ENCODE data around the gene BPIFA1. TPM values are rescaled to one million over a fixed set of nuclear protein-coding genes. Genes with fewer than 3 reads are reported as not detected.

The BPIFA1 gene
- total and polyA plus RNA-seq, 2 of the 8 experiments (the other 6 are each of a cell fraction or from before 2014, with no cell fraction given) = not detected

DNA sequence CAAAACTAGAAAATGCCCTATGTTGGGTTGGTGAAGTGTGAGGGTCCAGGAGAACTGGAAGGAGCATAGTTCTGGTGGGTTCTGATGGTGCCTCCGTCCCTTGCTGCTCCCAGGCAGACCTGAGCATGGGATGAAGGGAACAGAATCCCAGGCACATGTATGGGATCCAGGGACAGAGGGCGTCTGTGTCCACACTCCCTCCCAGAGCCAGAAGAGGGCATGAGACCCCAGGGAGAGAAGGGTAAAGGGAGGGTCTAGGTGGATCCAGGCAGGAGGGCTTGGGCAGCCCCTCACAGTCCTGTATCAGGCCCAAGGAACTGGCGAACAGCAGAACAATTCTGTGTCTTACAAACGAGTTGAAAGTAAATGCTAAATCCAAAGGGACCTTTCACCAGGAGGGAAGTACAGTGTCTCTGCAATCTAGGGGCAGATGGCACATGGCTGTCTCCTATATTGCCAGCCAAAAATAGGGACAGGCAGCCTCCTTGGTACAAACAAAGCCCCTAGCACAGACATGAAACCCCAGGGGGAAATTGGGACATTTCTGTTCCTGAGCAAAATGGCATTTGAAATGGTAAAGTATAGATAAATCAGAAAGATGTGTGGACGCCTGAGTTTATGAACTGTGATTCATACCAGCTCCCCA, 2.5 kb upstream of the BPIFA1 start:
- Histone ChIP-seq H2BK12ac (ENCODE audit: low read depth, low read length) (no peak overlapping the region), H3K23ac (ENCODE audit: insufficient read length) (no peak overlapping the region), H3K4me2 (ENCODE audit: insufficient read depth in 1 of 2, low read depth in 2 of 2, low read length in 2 of 2) (no peak overlapping the region), H2AFZ (ENCODE audit: low read length) (no peak overlapping the region), H2BK5ac (ENCODE audit: low read depth, low read length) (no peak overlapping the region), H3K36me3 (ENCODE audit: control insufficient read depth in 2 of 4, insufficient read depth in 4 of 4, low read length in 3 of 4) (no peaks in the 10 kb centered on the region), H4K5ac (ENCODE audit: insufficient read length, low read depth, low read length) (no peak overlapping the region), H3K56ac (replicated peaks; ENCODE audit: insufficient read length, low read depth, low read length) (no peak overlapping the region), H4K20me1 (replicated peaks in 1 of 2; ENCODE audit: control insufficient read depth in 1 of 2, insufficient read depth in 2 of 2, low read length in 2 of 2) (no peaks in the 10 kb centered on the region), H3K9ac (replicated peaks in 1 of 4; ENCODE audit: extremely low read depth in 1 of 4, low read depth in 3 of 4, low read length in 3 of 4) (no peak overlapping the region), H3K4ac (replicated peaks; ENCODE audit: insufficient read length, low read depth, low read length) (no peak overlapping the region), H4K91ac (replicated peaks; ENCODE audit: insufficient read length, low read length) (no peak overlapping the region), H3K27me3 (replicated peaks in 1 of 4; ENCODE audit: control insufficient read depth in 3 of 4, extremely low read depth in 1 of 4, insufficient read depth in 3 of 4, low read length in 3 of 4) (no peaks in the 10 kb centered on the region), H3K4me3 (ENCODE audit: extremely low read depth in 1 of 4, insufficient read depth in 2 of 4, low read depth in 3 of 4, low read length in 4 of 4) (no peak overlapping the region), H3K79me1 (ENCODE audit: low read depth, low read length) (no peaks in the 10 kb centered on the region), H3K18ac (ENCODE audit: extremely low read depth, low read length) (no peak overlapping the region), H3K27ac (ENCODE audit: low read depth, low read length) (no peak overlapping the region), H3K9me3 (ENCODE audit: insufficient read depth in 2 of 2, low read depth in 1 of 2, low read length in 1 of 2) (no peaks in the 10 kb centered on the region), H4K8ac (ENCODE audit: extremely low read depth, insufficient read depth, low read length) (no peak overlapping the region), H3K23me2 (ENCODE audit: low read depth, low read length) (no peaks in the 10 kb centered on the region), H2AK5ac (ENCODE audit: low read depth, low read length) (no peak overlapping the region), H2BK20ac (ENCODE audit: low read length) (no peak overlapping the region), H3K4me1 (replicated peaks in 1 of 4; ENCODE audit: control insufficient read depth in 3 of 4, insufficient read depth in 4 of 4, low read length in 3 of 4) (0 out of 7 replicates have a peak, but pooled peaks cover 0 to 3% (median 0%) of the 10 kb centered on the region in 4 experiments), H2BK120ac (replicated peaks; ENCODE audit: low read depth, low read length) (no peak overlapping the region), H3K79me2 (ENCODE audit: control insufficient read depth in 1 of 2, insufficient read depth in 2 of 2, low read length in 2 of 2) (no peaks in the 10 kb centered on the region), H2BK15ac (ENCODE audit: low read length) (0 out of 2 replicates have a peak overlapping the region, but pooled peaks have one; percentile 40), H3K14ac (ENCODE audit: insufficient read length) (no peak overlapping the region)
- DNase-seq (ENCODE audit: low read depth in 1 of 2, low spot score in 2 of 2) (peak; percentile 21 to 54), FAIRE-seq (peak; percentile 88)
- TF ChIP-seq EGR1 (IDR thresholded peaks at IDR 0.05; ENCODE audit: borderline replicate concordance, low read depth, low read length) = no peak
- no peak for TF ChIP-seq YY1 (IDR thresholded peaks at IDR 0.05; ENCODE audit: low read depth, low read length)
- TF ChIP-seq MAX (IDR thresholded peaks at IDR 0.05) = 0 out of 2 replicates have a peak, but pooled peaks have one; percentile 15
- peak; percentile 74 to 87 for TF ChIP-seq RAD21 (IDR thresholded peaks at IDR 0.05 in 1 of 2, conservative IDR thresholded peaks at IDR 0.05 in 1 of 2; ENCODE audit: low read depth in 2 of 2, low read length in 2 of 2)
- TF ChIP-seq TBP (IDR thresholded peaks at IDR 0.05; ENCODE audit: low read depth, low read length) = peak; percentile 26; the same call in 1 of the 2 replicates
- TF ChIP-seq CBX5 (IDR thresholded peaks at IDR 0.05; ENCODE audit: low read depth, low read length) = no peak
- TF ChIP-seq EZH2 (IDR thresholded peaks at IDR 0.05; ENCODE audit: low read depth, low read length, severe bottlenecking) = no peak
- peak; percentile 66 to 79 (median 77) for TF ChIP-seq CTCF (IDR thresholded peaks at IDR 0.05; ENCODE audit: control extremely low read depth in 1 of 3, insufficient read depth in 1 of 3, low read depth in 1 of 3, low read length in 3 of 3)
- TF ChIP-seq HDAC6 (IDR thresholded peaks at IDR 0.05; ENCODE audit: low read depth, low read length) = no peak
- CTCF ChIA-PET (ENCODE audit: partially characterized antibody) = interaction anchor here (0.7 to 3.9 kb wide), 3 partner anchors 54 to 67 kb away, joined by 3 to 15 read pairs (median 4); no protein-coding TSS in a partner anchor
- WGBS, 2 experiments (ENCODE audit: extremely low coverage in 1 of 2, insufficient coverage in 1 of 2, insufficient read length in 1 of 2, insufficient replicate concordance in 2 of 2, low coverage in 1 of 2, low lambda C conversion rate in 2 of 2, missing lambda C conversion rate in 1 of 2) = 43% methylated on average over 5 of the region's 5 CpGs; no CpG with 5 or more reads in 1 of the 2 experiments
- POLR2A ChIA-PET (ENCODE audit: partially characterized antibody) = no interaction called here
